IMR-90 (cell line): Measurements from ENCODE around the gene UTP11. TPM values are rescaled to one million over a fixed set of nuclear protein-coding genes. Genes with fewer than 3 reads are reported as not detected.
"Not testable (repeated sequence)": the region's sequence is repeated elsewhere in the genome, so short reads cannot be mapped to it uniquely, and the experiment has no call there.

Source experiments
- ATAC-seq: fragments of 200-7000 bp; cut with Tn5 transposase; 2 replicates; pipeline ENCODE4 v1.9.1; 2020; ENCODE audit warnings: low read depth, mild to moderate bottlenecking, moderate library complexity
- BruUV-seq: library from RNA; stranded (reverse); fragments of 400-500 nt; replicated peaks from 2 replicates; lab custom pipeline; 2021; lab: Mats Ljungman, UMichigan
- CTCF ChIA-PET: fragments of 300-600 bp; formaldehyde crosslinking; extraction: SDS; loops from one replicate; lab custom pipeline; 2021; ENCODE audit warnings: antibody characterized with exemption; lab: Yijun Ruan, JAX
- POLR2A ChIA-PET: fragments of 300-600 bp; sonication (Branson Sonifier 250); formaldehyde crosslinking; loops from one replicate; lab custom pipeline; 2022; ENCODE audit warnings: antibody characterized with exemption; ENCODE audit not compliant: unreplicated experiment; lab: Charles Lee
- DNase-seq: peaks from one replicate; pipeline ENCODE4 v3.0.0; 2013
- H2AFZ ChIP-seq: replicated peaks from 2 replicates; pipeline ENCODE3; 2013; ENCODE audit warnings: low read length, mild to moderate bottlenecking; ENCODE audit not compliant: poor library complexity
- H2AK5ac ChIP-seq: 2 replicates; pipeline ENCODE4 v1.6.1; 2013; ENCODE audit warnings: low read depth, low read length, inconsistent platforms
- H2AK9ac ChIP-seq: replicated peaks from 2 replicates; pipeline ENCODE3; 2013; ENCODE audit warnings: mild to moderate bottlenecking, low read depth, low read length, moderate library complexity; ENCODE audit not compliant: poor library complexity
- H2BK120ac ChIP-seq: 2 replicates; pipeline ENCODE4 v1.6.1; 2013; ENCODE audit warnings: low read depth, low read length, inconsistent platforms
- H2BK15ac ChIP-seq: 3 replicates; pipeline ENCODE4 v1.6.1; 2013; ENCODE audit warnings: low read depth, low read length, inconsistent platforms
- H2BK20ac ChIP-seq: 2 replicates; pipeline ENCODE4 v1.6.1; 2013; ENCODE audit warnings: low read depth, mild to moderate bottlenecking, inconsistent platforms, low read length, moderate library complexity
- H2BK5ac ChIP-seq: 2 replicates; pipeline ENCODE4 v1.6.1; 2013; ENCODE audit warnings: mild to moderate bottlenecking, low read depth, low read length, inconsistent platforms; ENCODE audit not compliant: poor library complexity, severe bottlenecking
- H3K14ac ChIP-seq: replicated peaks from 2 replicates; pipeline ENCODE4 v1.6.1; 2013; ENCODE audit warnings: low read depth, low read length, inconsistent platforms
- H3K18ac ChIP-seq: 2 replicates; pipeline ENCODE4 v1.6.1; 2013; ENCODE audit warnings: low read depth, low read length, control low read depth
- H3K23ac ChIP-seq: 2 replicates; pipeline ENCODE4 v1.6.1; 2013; ENCODE audit warnings: low read depth, low read length, inconsistent platforms
- H3K27ac ChIP-seq: 2 replicates; pipeline ENCODE4 v1.5.1; 2013; ENCODE audit warnings: mild to moderate bottlenecking, control low read depth, low read length; ENCODE audit not compliant: insufficient read depth
- H3K27me3 ChIP-seq: 2 replicates; pipeline ENCODE4 v1.6.1; 2013; ENCODE audit warnings: low read length; ENCODE audit not compliant: control insufficient read depth, insufficient read depth
- H3K36me3 ChIP-seq: 2 replicates; pipeline ENCODE4 v1.6.1; 2013; ENCODE audit warnings: low read length, mixed read lengths; ENCODE audit not compliant: control insufficient read depth, insufficient read depth
- H3K4ac ChIP-seq: 2 replicates; pipeline ENCODE4 v1.6.1; 2013; ENCODE audit warnings: low read depth, low read length, inconsistent platforms
- H3K4me1 ChIP-seq: 2 replicates; pipeline ENCODE4 v1.6.1; 2013; ENCODE audit warnings: low read length, mixed read lengths; ENCODE audit not compliant: control insufficient read depth, insufficient read depth
- H3K4me2 ChIP-seq: 2 replicates; pipeline ENCODE4 v1.6.1; 2013; ENCODE audit warnings: low read depth, mild to moderate bottlenecking, control low read depth, low read length, moderate library complexity
- H3K4me3 ChIP-seq: 2 replicates; pipeline ENCODE4 v1.5.1; 2013; ENCODE audit warnings: low read depth, mild to moderate bottlenecking, control low read depth, low read length, moderate library complexity; ENCODE audit not compliant: insufficient read depth
- H3K56ac ChIP-seq: 2 replicates; pipeline ENCODE4 v1.6.1; 2013; ENCODE audit warnings: low read length, inconsistent platforms; ENCODE audit not compliant: insufficient read depth; ENCODE audit errors: extremely low read depth
- H3K79me1 ChIP-seq, 2 experiments: 2 replicates each; pipeline ENCODE4 v1.6.1; 2013; ENCODE audit warnings: low read length in 2 of 2, inconsistent platforms in 1 of 2, low read depth in 1 of 2
- H3K9ac ChIP-seq: 2 replicates; pipeline ENCODE4 v1.6.1; 2013; ENCODE audit warnings: low read depth, low read length, control low read depth
- H3K9me1 ChIP-seq: 2 replicates; pipeline ENCODE4 v1.6.1; 2013; ENCODE audit warnings: low read length, inconsistent platforms; ENCODE audit not compliant: insufficient read depth
- H3K9me3 ChIP-seq: 2 replicates; pipeline ENCODE4 v1.6.1; 2013; ENCODE audit warnings: low read length; ENCODE audit not compliant: control insufficient read depth, insufficient read depth
- H4K20me1 ChIP-seq: 2 replicates; pipeline ENCODE4 v1.6.1; 2013; ENCODE audit warnings: low read length, inconsistent platforms; ENCODE audit not compliant: insufficient read depth
- H4K5ac ChIP-seq: 2 replicates; pipeline ENCODE4 v1.6.1; 2013; ENCODE audit warnings: mild to moderate bottlenecking, low read depth, low read length, control low read depth
- H4K8ac ChIP-seq, 2 experiments: 2 replicates each; pipeline ENCODE4 v1.6.1; 2013; ENCODE audit warnings: low read depth in 2 of 2, low read length in 2 of 2, control low read depth in 1 of 2, inconsistent platforms in 1 of 2
- H4K91ac ChIP-seq: 2 replicates; pipeline ENCODE4 v1.6.1; 2013; ENCODE audit warnings: low read depth, low read length, inconsistent platforms; ENCODE audit not compliant: insufficient read depth
- RAD21 ChIP-seq: IDR thresholded peaks from 2 replicates; pipeline ENCODE4 v1.6.1; 2012; ENCODE audit warnings: low read length, improper control_type of control experiment
- SMC3 ChIP-seq: fragments of 150-350 bp; IDR thresholded peaks from 2 replicates; pipeline ENCODE4 v1.6.1; 2016; ENCODE audit warnings: low read depth, mild to moderate bottlenecking, antibody characterized with exemption, low read length, moderate library complexity
- WGBS, 2 experiments: methylation state at CpG; one replicate each; pipeline versions ENCODE4 v1.1.5 to v1.1.7; 2013; ENCODE audit warnings: missing lambda C conversion rate in 2 of 2; ENCODE audit not compliant: insufficient read length in 1 of 2; ENCODE audit errors: extremely low coverage in 2 of 2; 5-methylcytosine and 5-hydroxymethylcytosine counted together
- dilution Hi-C: fragments of 300-500 bp; cut with HindIII; formaldehyde crosslinking; loops from one replicate; pipeline ENCODE4 v1.14.3; 2018; ENCODE audit warnings: low sequenced_read_pairs; ENCODE audit not compliant: unreplicated experiment
- in situ Hi-C: fragments of 300-500 bp; cut with MboI; formaldehyde crosslinking; loops from 3 replicates; pipeline ENCODE4 v1.14.3; 2019; ENCODE audit warnings: low sequenced_read_pairs, inconsistent platforms, mixed read lengths
- intact Hi-C: fragments of 100-400 bp; cut with micrococcal nuclease; formaldehyde crosslinking; loops from 2 replicates; pipeline ENCODE4 v1.10.0; 2022
- polyA plus RNA-seq, 3 experiments: library from polyadenylated mRNA; depleted of rRNA; stranded (reverse); fragments of >200 nt; gene quantifications; 2 replicates each; pipeline ENCODE4 v1.2.3, GENCODE V29; 2012; ENCODE audit warnings: low replicate concordance in 1 of 3
- total RNA-seq: library from RNA; depleted of rRNA; stranded (reverse); fragments of >200 nt; gene quantifications from 2 replicates; pipeline ENCODE4 v1.2.3, GENCODE V29; 2012
- TF ChIP-seq, protein P1 (sequence below): conservative IDR thresholded peaks from 2 replicates; pipeline ENCODE4 v1.5.1; 2012; ENCODE audit warnings: mild to moderate bottlenecking, low read depth, low read length, improper control_type of control experiment

Gene UTP11
- total and polyA plus RNA-seq, 2 of the 4 experiments (the other 2 are of a cell fraction), result 22.0 to 27.8 TPM

DNA sequence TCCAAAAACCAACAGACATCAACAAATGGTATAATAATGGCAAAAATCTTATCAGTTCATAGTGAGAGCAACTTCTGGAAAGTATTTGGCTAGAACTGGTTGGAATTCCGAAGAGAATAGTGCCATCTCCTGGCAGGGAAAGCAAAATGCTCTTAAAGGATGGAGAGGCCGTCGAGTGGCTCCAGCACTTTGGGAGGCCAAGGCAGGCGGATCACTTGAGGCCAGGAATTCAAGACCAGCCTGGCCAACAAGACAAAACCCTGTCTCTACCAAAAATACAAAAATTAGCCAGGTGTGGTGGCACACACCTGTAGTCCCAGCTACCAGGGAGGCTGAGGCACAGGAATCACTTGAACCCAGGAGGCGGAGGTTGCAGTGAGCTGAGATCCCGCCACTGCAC lies 37.5 kb upstream of the UTP11 start:
- H2BK5ac ChIP-seq, H3K23ac ChIP-seq, H3K27ac ChIP-seq, H2AFZ ChIP-seq, H4K91ac ChIP-seq, H4K8ac ChIP-seq, H3K27me3 ChIP-seq, H3K9ac ChIP-seq, H3K4ac ChIP-seq, BruUV-seq, H3K79me1 ChIP-seq, H3K4me3 ChIP-seq, H4K5ac ChIP-seq, H2AK9ac ChIP-seq, H3K4me2 ChIP-seq, dilution Hi-C loops, H2BK20ac ChIP-seq, H2BK15ac ChIP-seq, H3K56ac ChIP-seq, H2BK120ac ChIP-seq, H4K20me1 ChIP-seq, H3K4me1 ChIP-seq, H2AK5ac ChIP-seq, in situ Hi-C loops, H3K9me3 ChIP-seq, H3K18ac ChIP-seq, H3K14ac ChIP-seq, POLR2A ChIA-PET, H3K9me1 ChIP-seq: not testable (repeated sequence)
- 50% methylated on average over 1 of the region's 6 CpGs; no CpG with 5 or more reads in 1 of the 2 experiments for WGBS, 2 experiments
- H3K36me3 ChIP-seq, result peaks cover 34% of the 10 kb centered on the region
- intact Hi-C loops, result loop anchor here (1.0 kb wide), 1 partner anchor 85 kb away; no protein-coding TSS in a partner anchor
- TF ChIP-seq, protein P1, sequence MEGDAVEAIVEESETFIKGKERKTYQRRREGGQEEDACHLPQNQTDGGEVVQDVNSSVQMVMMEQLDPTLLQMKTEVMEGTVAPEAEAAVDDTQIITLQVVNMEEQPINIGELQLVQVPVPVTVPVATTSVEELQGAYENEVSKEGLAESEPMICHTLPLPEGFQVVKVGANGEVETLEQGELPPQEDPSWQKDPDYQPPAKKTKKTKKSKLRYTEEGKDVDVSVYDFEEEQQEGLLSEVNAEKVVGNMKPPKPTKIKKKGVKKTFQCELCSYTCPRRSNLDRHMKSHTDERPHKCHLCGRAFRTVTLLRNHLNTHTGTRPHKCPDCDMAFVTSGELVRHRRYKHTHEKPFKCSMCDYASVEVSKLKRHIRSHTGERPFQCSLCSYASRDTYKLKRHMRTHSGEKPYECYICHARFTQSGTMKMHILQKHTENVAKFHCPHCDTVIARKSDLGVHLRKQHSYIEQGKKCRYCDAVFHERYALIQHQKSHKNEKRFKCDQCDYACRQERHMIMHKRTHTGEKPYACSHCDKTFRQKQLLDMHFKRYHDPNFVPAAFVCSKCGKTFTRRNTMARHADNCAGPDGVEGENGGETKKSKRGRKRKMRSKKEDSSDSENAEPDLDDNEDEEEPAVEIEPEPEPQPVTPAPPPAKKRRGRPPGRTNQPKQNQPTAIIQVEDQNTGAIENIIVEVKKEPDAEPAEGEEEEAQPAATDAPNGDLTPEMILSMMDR, result peak; percentile 58
- TF ChIP-seq RAD21 (peak; percentile 70), SMC3 (peak; percentile 64)
- DNase-seq, result peak; percentile 65
- CTCF ChIA-PET, result interaction anchor here (0.7 to 1.0 kb wide), 2 partner anchors 15 to 87 kb away, joined by 3 read pairs; no protein-coding TSS in a partner anchor
- peak; percentile 85 for ATAC-seq
